ENCODE data around the gene ITPRID2.

Gene ITPRID2

GRCh38 chr2:181977661-181978350 is 86.3 kb downstream of the ITPRID2 start:
- peak in 1 of 2 experiments; percentile 20 for DNase-seq

GRCh38 chr2:181978351-181979150 is 87.0 kb downstream of the ITPRID2 start:
- no peak for DNase-seq
- no peak for TF ChIP-seq GATA1 (IDR thresholded peaks at IDR 0.05; ENCODE audit: low read depth, low read length)
- no peak for TF ChIP-seq POLR2A (IDR thresholded peaks at IDR 0.05; ENCODE audit: low read length)

More at GRCh38 chr2:181977661-181978350, 86.3 kb downstream of the ITPRID2 start:
- TF ChIP-seq POLR2A (IDR thresholded peaks at IDR 0.05; ENCODE audit: low read length) (no peak), GATA1 (IDR thresholded peaks at IDR 0.05; ENCODE audit: low read depth, low read length) (no peak)

Data from erythroblast (primary cell).